Measurements from ENCODE around the gene CDKL2.
"Not testable (repeated sequence)": the region's sequence is repeated elsewhere in the genome, so short reads cannot be mapped to it uniquely, and the experiment has no call there.

The CDKL2 gene

DNA sequence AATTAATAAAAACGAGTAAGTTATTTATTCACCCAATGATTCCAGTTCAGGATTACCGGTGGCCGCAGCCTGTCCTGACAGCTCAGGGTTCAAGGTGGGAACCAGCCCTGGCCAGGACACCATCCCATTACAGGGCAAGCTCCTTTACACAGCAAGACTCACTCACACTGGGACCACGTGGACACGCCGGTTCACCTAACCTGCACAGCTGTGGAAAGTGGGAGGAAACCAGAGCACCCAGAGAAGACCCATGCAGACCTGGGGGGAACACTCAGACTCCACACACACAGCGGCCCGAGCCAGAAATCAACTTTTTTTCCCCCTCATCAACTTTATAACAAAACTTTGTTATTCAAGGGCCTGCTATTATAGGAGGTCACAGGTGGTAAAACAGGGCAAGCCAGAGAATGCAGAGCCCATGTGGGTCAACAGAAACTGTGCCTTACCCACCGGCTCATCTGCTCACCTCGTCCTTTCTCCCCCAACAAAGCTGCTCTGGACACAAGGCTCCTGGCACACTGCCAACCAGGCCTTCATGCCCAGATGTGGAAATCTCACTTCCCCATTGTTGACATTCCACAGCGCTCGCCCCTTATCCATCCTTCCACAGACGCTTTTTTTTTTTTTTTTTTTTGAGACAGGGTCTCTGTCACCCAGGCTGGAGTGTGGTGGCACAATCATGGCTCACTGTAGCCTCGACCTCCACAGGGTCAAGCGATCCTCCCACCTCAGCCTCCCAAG, 82.5 kb downstream of the CDKL2 start:
- DNase-seq, result peak; percentile 42

DNA sequence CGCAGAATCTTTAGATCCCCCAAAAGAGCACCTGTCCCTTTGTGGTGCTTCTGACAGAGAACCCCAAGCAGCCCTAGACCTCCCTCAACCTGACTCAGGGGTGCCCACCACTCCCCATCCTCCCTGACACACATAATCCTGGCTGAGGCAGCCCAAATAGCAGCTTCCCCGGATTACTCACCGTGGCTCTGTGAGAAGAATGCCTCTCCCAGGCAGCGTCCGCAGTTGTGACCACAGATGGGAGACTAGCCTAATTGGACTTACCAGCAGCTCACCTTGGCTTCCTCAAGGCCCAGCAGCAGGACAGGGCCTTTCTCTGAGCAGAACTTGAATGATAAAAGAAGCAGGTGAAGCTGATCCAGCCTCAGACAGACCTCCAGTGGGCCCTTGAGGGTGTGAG, 84.8 kb downstream of the CDKL2 start:
- peak; percentile 57 for DNase-seq

DNA sequence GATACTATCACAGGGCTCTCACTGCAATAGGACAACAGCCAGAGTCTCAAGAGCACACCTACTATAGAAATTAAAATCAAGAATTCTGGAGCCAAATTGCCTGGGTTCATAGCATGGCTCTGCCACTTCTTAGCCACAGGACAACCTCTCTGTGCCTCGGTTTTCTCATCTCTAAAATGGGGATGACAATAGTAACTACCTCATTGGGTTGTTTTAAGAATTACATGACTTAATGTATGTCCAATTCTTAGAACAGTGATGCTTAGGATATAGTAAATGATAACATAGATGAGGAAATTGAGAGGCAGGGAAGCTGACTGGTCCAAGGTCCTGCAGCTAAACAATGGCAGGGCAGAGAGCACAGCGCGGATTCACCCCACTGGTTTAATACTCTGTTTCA, 85.5 kb downstream of the CDKL2 start:
- DNase-seq, result no peak

DNA sequence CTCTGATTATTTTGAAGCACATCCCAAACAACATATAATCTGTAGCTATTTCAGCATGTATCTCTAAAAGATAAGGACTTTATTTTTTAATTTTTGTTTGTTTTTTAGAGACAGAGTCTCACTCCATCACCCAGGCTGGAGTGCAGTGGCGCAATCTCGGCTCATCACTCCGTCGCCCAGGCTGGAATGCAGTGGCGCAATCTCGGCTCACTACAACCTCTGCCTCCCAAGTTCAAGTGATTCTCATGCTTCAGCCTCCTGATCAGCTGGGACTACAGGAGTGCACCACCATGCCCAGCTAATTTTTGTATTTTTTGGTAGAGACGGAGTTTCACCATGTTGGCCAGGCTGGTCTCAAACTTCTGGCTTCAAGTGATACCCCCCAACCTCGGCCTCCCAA, 86.1 kb downstream of the CDKL2 start:
- DNase-seq, result not testable (repeated sequence)

DNA sequence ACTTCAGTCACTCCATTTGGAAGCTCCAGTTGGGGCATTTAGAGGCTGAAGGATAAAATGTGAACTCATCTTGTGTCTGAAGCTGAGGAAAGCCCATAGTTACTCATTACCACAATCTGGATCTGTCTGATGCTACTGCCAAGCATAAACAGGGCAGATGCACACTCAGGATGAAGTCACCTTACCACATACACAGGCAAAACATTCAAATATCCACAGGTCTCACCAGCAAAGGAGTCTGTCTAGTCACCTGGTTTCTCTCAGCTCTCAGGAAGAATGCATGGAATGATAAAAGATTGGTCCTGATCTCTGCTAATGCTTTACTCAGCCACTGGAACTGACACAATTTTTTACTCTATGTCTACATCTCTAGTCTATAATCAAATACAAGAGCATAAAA, 87.5 kb downstream of the CDKL2 start:
- peak; percentile 78 for DNase-seq

DNA sequence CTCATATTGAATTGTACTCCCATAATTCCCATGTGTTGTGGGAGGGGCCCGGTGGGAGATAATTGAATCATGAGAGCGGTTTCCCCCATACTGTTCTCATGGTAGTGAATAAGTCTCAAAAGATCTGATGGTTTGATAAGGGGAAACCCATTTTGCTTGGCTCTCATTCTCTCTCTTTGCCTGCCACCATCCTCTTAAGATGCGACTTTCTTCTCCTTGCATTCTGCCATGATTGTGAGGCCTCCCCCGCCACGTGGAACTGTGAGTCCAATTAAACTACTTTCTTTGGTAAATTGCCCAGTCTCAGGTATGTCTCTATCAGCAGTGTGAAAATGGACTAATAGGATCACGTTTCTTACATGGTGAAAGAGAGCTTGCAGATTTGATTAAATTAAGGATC, 93.0 kb downstream of the CDKL2 start:
- DNase-seq, result not testable (repeated sequence)

DNA sequence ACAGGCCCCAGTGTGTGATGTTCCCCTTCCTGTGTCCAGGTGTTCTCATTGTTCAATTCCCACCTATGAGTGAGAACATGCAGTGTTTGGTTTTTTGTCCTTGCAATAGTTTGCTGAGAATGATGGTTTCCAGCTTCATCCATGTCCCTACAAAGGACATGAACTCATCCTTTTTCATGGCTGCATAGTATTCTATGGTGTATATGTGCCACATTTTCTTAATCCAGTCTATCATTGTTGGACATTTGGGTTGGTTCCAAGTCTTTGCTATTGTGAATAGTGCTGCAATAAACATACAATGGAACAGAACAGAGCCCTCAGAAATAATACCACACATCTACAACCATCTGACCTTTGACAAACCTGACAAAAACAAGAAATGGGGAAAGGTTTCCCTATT, 96.4 kb downstream of the CDKL2 start:
- DNase-seq, result not testable (repeated sequence)

DNA sequence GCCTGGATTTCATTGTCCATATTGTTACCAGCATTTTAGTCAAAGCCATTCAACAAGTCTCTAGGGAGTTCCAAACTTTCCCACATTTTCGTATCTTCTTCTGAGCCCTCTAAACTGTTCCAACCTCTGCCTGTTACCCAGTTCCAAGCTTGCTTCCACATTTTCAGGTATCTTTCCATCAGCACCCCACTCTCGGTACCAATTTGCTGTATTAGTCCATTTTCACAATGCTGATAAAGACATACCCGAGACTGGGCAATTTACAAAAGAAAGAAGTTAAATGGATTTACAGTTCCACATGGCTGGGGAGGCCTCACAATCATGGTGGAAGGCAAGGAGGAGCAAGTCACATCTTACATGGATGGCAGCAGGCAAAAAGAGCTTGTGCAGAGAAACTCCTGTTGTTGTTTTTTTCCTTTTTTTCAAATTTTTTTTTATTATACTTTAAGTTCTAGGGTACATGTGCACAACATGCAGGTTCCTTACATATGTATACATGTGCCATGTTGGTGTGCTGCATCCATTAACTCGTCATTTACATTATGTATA, 96.9 kb downstream of the CDKL2 start:
- not testable (repeated sequence) for DNase-seq

DNA sequence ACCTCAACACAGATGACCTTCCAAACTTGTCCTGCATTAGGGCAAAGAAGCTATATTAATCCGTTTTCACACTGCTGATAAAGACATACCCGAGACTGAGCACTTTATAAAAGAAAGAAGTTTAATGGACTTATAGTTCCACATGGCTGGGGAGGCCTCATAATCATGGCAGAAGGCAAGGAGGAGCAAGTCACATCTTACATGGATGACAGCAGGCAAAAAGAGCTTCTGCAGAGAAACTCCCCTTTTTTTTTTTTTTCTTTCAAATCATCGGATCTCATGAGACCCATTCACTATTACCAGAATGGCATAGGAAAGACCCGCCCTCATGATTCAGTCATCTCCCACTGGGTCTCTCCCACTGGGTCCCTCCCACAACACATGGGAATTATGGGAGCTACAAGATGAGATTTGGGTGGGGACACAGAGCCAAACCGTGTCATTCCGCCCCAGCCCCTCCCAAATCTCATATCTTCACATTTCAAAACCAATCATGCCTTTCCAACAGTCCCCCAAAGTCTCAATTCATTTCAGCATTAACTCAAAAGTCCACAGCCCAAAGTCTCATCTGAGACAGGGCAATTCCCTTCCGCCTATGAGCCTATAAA, 98.7 kb downstream of the CDKL2 start:
- DNase-seq, result not testable (repeated sequence)

DNA sequence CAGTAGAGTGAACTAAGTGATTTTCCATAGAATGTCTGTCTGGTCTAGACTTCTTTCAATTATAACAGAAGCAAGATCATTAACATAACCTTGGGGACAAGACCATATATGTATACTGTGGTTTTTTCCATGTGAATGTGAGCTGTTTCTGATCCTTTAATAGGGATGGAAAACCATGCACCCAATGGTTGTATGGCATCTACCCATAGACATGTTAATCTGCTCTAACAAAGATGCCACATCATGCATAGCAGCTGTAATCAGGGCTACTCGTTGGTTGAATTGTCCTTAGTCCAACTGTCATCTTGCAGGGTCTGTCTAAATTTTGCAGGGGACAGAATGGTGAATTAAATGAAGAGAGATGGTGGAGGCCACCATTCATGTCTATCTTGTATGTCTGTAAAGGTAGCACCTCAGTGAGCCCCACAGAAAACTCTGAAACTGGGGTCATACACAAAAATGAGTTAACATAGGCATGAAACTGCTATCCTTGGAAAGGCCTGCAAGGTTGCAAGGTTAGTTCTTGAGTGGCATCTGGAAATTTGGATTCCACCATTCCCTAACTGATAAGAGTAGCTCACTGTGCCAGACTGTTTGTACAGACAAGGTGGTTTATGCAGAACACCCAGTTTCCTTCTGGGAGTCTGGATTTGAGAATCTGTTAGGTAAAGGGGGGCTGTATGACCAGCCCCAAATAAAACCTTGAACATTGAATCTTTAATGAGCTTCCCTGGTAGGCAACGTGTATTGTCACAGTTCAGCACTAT, 99.6 kb downstream of the CDKL2 start:
- DNase-seq, result no peak
